Mesenchymal stem cell (in vitro differentiated cells and primary cell): ENCODE results near the gene FBXL7.

ENCODE experiments used
- DNase-seq: peaks from one replicate; pipeline ENCODE4 v3.0.0-alpha.2; 2013
- H2AFZ ChIP-seq: one replicate; pipeline ENCODE4 v1.6.1; 2013; ENCODE audit warnings: low read depth, mild to moderate bottlenecking, control low read depth, inconsistent platforms, low read length, moderate library complexity
- H2AK5ac ChIP-seq: 2 replicates; pipeline ENCODE4 v1.6.1; 2013; ENCODE audit warnings: low read length, moderate library complexity, mild to moderate bottlenecking, inconsistent platforms; ENCODE audit not compliant: severe bottlenecking
- H2BK120ac ChIP-seq: one replicate; pipeline ENCODE4 v1.6.1; 2013; ENCODE audit warnings: low read depth, mild to moderate bottlenecking, inconsistent platforms, low read length, moderate library complexity
- H2BK12ac ChIP-seq, 2 experiments: one replicate each; pipeline ENCODE4 v1.6.1; 2013; ENCODE audit warnings: inconsistent platforms in 2 of 2, low read length in 2 of 2, mild to moderate bottlenecking in 2 of 2, moderate library complexity in 2 of 2, control low read depth in 1 of 2
- H2BK15ac ChIP-seq: one replicate; pipeline ENCODE4 v1.6.1; 2013; ENCODE audit warnings: mild to moderate bottlenecking, low read depth, inconsistent platforms; ENCODE audit not compliant: poor library complexity, severe bottlenecking
- H2BK5ac ChIP-seq: 2 replicates; pipeline ENCODE4 v1.6.1; 2013; ENCODE audit warnings: low read depth, mild to moderate bottlenecking, low read length, control low read depth, inconsistent platforms; ENCODE audit not compliant: poor library complexity, severe bottlenecking
- H3K14ac ChIP-seq, 2 experiments: one replicate each; pipeline ENCODE4 v1.6.1; 2013; ENCODE audit warnings: inconsistent platforms in 2 of 2, low read length in 2 of 2, control low read depth in 1 of 2, mild to moderate bottlenecking in 1 of 2, moderate library complexity in 1 of 2
- H3K18ac ChIP-seq, 2 experiments: one replicate each; pipeline ENCODE4 v1.6.1; 2013; ENCODE audit warnings: inconsistent platforms in 2 of 2, low read length in 2 of 2, control low read depth in 1 of 2, low read depth in 1 of 2, mild to moderate bottlenecking in 1 of 2
- H3K23ac ChIP-seq, 2 experiments: one replicate each; pipeline ENCODE4 v1.6.1; 2013; ENCODE audit warnings: inconsistent platforms in 2 of 2, low read length in 2 of 2, mild to moderate bottlenecking in 2 of 2, moderate library complexity in 2 of 2, control low read depth in 1 of 2
- H3K27ac ChIP-seq: 2 replicates; pipeline ENCODE4 v1.5.1; 2013; ENCODE audit warnings: mild to moderate bottlenecking, moderate library complexity, low read length, control low read depth, inconsistent platforms; ENCODE audit not compliant: poor library complexity, severe bottlenecking
- H3K27me3 ChIP-seq, 2 experiments: 2 replicates each; pipeline versions ENCODE4 v1.6.1 to v1.7.0; 2013; ENCODE audit warnings: low read length in 2 of 2, mild to moderate bottlenecking in 2 of 2, moderate library complexity in 2 of 2, control low read depth in 1 of 2, inconsistent platforms in 1 of 2; ENCODE audit not compliant: control insufficient read depth in 1 of 2, insufficient read depth in 1 of 2
- H3K36me3 ChIP-seq, 2 experiments: 2 replicates each; pipeline versions ENCODE4 v1.6.1 to v1.7.0; 2013; ENCODE audit warnings: low read length in 2 of 2, control low read depth in 1 of 2, inconsistent platforms in 1 of 2, low read depth in 1 of 2, mild to moderate bottlenecking in 1 of 2; ENCODE audit not compliant: insufficient read depth in 2 of 2, control insufficient read depth in 1 of 2
- H3K4ac ChIP-seq, 2 experiments: one replicate each; pipeline ENCODE4 v1.6.1; 2013; ENCODE audit warnings: inconsistent platforms in 2 of 2, low read length in 2 of 2, mild to moderate bottlenecking in 2 of 2, moderate library complexity in 2 of 2, control low read depth in 1 of 2, low read depth in 1 of 2
- H3K4me1 ChIP-seq: 2 replicates; pipeline ENCODE4 v1.6.1; 2013; ENCODE audit warnings: low read depth, low read length, control low read depth; ENCODE audit not compliant: control insufficient read depth, insufficient read depth
- H3K4me2 ChIP-seq: 2 replicates; pipeline ENCODE4 v1.6.1; 2013; ENCODE audit warnings: low read length, mild to moderate bottlenecking, inconsistent platforms; ENCODE audit not compliant: poor library complexity, severe bottlenecking
- H3K4me3 ChIP-seq, 2 experiments: 2 replicates each; pipeline versions ENCODE4 v1.5.1 to v1.7.0; 2013; ENCODE audit warnings: low read length in 2 of 2, mild to moderate bottlenecking in 2 of 2, control low read depth in 1 of 2, low read depth in 1 of 2; ENCODE audit not compliant: insufficient read depth in 1 of 2
- H3K79me1 ChIP-seq: replicated peaks from 2 replicates; pipeline ENCODE4 v1.6.1; 2013; ENCODE audit warnings: mild to moderate bottlenecking, control low read depth, low read length, inconsistent platforms; ENCODE audit not compliant: poor library complexity, severe bottlenecking
- H3K9ac ChIP-seq: 2 replicates; pipeline ENCODE4 v1.7.0; 2013; ENCODE audit warnings: mild to moderate bottlenecking, low read length, moderate library complexity
- H3K9me3 ChIP-seq: 2 replicates; pipeline ENCODE4 v1.7.0; 2013; ENCODE audit warnings: mild to moderate bottlenecking, low read length; ENCODE audit not compliant: control insufficient read depth
- H4K8ac ChIP-seq: one replicate; pipeline ENCODE4 v1.6.1; 2013; ENCODE audit warnings: inconsistent platforms, mild to moderate bottlenecking, low read length, moderate library complexity
- H4K91ac ChIP-seq: one replicate; pipeline ENCODE4 v1.6.1; 2013; ENCODE audit warnings: mild to moderate bottlenecking, low read length, inconsistent platforms
- WGBS: methylation state at CpG from one replicate; pipeline ENCODE4 v1.1.7; 2013; ENCODE audit warnings: mixed read lengths; 5-methylcytosine and 5-hydroxymethylcytosine counted together

FBXL7 gene

GRCh38 chr5:15885156-15885555, 385.2 kb downstream of the FBXL7 start:
- no peak overlapping the region for H2BK12ac ChIP-seq
- DNase-seq: no peak
- peaks cover 20% of the 10 kb centered on the region for H3K79me1 ChIP-seq
- H3K23ac ChIP-seq: peak overlapping the region in 1 of 2 experiments; percentile 14
- H4K91ac ChIP-seq: no peak overlapping the region
- WGBS: 100% methylated on average over 3 of the region's 3 CpGs
- H2AFZ ChIP-seq: no peak overlapping the region
- H3K27me3 ChIP-seq: no peaks in the 10 kb centered on the region
- H3K9ac ChIP-seq: no peak overlapping the region
- no peak overlapping the region for H3K4me2 ChIP-seq
- no peak overlapping the region for H3K4ac ChIP-seq
- no peak overlapping the region for H2AK5ac ChIP-seq
- H2BK15ac ChIP-seq: no peak overlapping the region
- peak overlapping the region in 1 of 2 experiments; percentile 42 for H3K18ac ChIP-seq
- H3K4me3 ChIP-seq: no peak overlapping the region
- no peak overlapping the region for H3K14ac ChIP-seq
- H2BK120ac ChIP-seq: no peak overlapping the region
- no peak overlapping the region for H2BK5ac ChIP-seq
- H3K4me1 ChIP-seq: peaks cover 5% of the 10 kb centered on the region
- no peaks in the 10 kb centered on the region for H3K36me3 ChIP-seq
- H4K8ac ChIP-seq: no peak overlapping the region
- no peak overlapping the region for H3K27ac ChIP-seq
- H3K9me3 ChIP-seq: no peaks in the 10 kb centered on the region

- Histone ChIP-seq H2BK5ac (no peak overlapping the region), H3K4me1 (peaks cover 6% of the 10 kb centered on the region), H2BK12ac (no peak overlapping the region), H3K79me1 (peaks cover 22% of the 10 kb centered on the region), H3K27me3 (no peaks in the 10 kb centered on the region), H2AFZ (no peak overlapping the region), H3K27ac (no peak overlapping the region), H3K18ac (peak overlapping the region in 1 of 2 experiments; percentile 17), H2AK5ac (no peak overlapping the region), H3K4me2 (no peak overlapping the region), H3K9ac (no peak overlapping the region), H3K4ac (no peak overlapping the region), H3K23ac (no peak overlapping the region), H3K36me3 (no peaks in the 10 kb centered on the region), H3K9me3 (no peaks in the 10 kb centered on the region), H3K4me3 (no peak overlapping the region), H4K8ac (no peak overlapping the region), H3K14ac (no peak overlapping the region), H4K91ac (no peak overlapping the region), H2BK15ac (no peak overlapping the region), H2BK120ac (no peak overlapping the region)
- 93% methylated on average over 1 of the region's 1 CpG for WGBS
- no peak for DNase-seq
Observed at GRCh38 chr5:15886156-15886555, 386.2 kb downstream of the FBXL7 start.

GRCh38 chr5:15887093-15887492, 387.1 kb downstream of the FBXL7 start:
- 13% methylated on average over 1 of the region's 3 CpGs for WGBS
- Histone ChIP-seq H2BK12ac (no peak overlapping the region), H2AK5ac (peak overlapping the region; percentile 53), H3K79me1 (peaks cover 27% of the 10 kb centered on the region), H3K4me1 (peaks cover 10% of the 10 kb centered on the region), H3K27ac (no peak overlapping the region), H4K8ac (no peak overlapping the region), H3K4me2 (no peak overlapping the region), H3K14ac (no peak overlapping the region), H3K4ac (no peak overlapping the region), H2BK120ac (no peak overlapping the region), H2BK5ac (no peak overlapping the region), H3K36me3 (no peaks in the 10 kb centered on the region), H3K4me3 (no peak overlapping the region), H3K27me3 (no peaks in the 10 kb centered on the region), H3K9ac (no peak overlapping the region), H4K91ac (no peak overlapping the region), H3K23ac (no peak overlapping the region), H3K9me3 (no peaks in the 10 kb centered on the region), H3K18ac (no peak overlapping the region), H2AFZ (no peak overlapping the region), H2BK15ac (no peak overlapping the region)
- peak; percentile 31 for DNase-seq

GRCh38 chr5:15889001-15889400, 389.0 kb downstream of the FBXL7 start:
- WGBS: 94% methylated on average over 2 of the region's 3 CpGs
- Histone ChIP-seq H3K4me3 (no peak overlapping the region), H3K79me1 (peaks cover 31% of the 10 kb centered on the region), H3K18ac (no peak overlapping the region), H3K9me3 (no peaks in the 10 kb centered on the region), H3K4me1 (peaks cover 12% of the 10 kb centered on the region), H3K36me3 (no peaks in the 10 kb centered on the region), H2BK15ac (no peak overlapping the region), H2BK5ac (no peak overlapping the region), H3K23ac (no peak overlapping the region), H3K14ac (no peak overlapping the region), H3K9ac (no peak overlapping the region), H3K4me2 (peak overlapping the region; percentile 61), H2BK12ac (no peak overlapping the region), H2AFZ (no peak overlapping the region), H2AK5ac (no peak overlapping the region), H3K27me3 (no peaks in the 10 kb centered on the region), H4K8ac (no peak overlapping the region), H3K27ac (peak overlapping the region; percentile 89), H3K4ac (no peak overlapping the region), H4K91ac (no peak overlapping the region), H2BK120ac (no peak overlapping the region)
- no peak for DNase-seq
